H1 (cell line): Measurements from ENCODE around the gene DHRS4. TPM values are rescaled to one million over a fixed set of nuclear protein-coding genes. Genes with fewer than 3 reads are reported as not detected.
A peak's percentile ranks its signal among the peaks of the same experiment; 100 is the strongest.

Source experiments
- CTCF ChIA-PET: fragments of 300-600 bp; sonication (Branson Sonifier 250); formaldehyde crosslinking; loops from one replicate; lab custom pipeline; 2021; ENCODE audit not compliant: partially characterized antibody; lab: Charles Lee
- POLR2A ChIA-PET: fragments of 300-600 bp; sonication (Branson Sonifier 250); formaldehyde crosslinking; loops from one replicate; lab custom pipeline; 2021; ENCODE audit warnings: inconsistent platforms; ENCODE audit not compliant: partially characterized antibody; lab: Charles Lee
- DNase-seq, 2 experiments: peaks; one replicate each; pipeline versions ENCODE4 v3.0.0 to v3.0.0-alpha.2; 2010 to 2022; ENCODE audit warnings: low spot score in 2 of 2, low read depth in 1 of 2, mixed read lengths in 1 of 2
- FAIRE-seq: peaks from 2 replicates; lab custom pipeline; 2011; peaks lifted over from hg19 to GRCh38; lab: Jason Lieb, UNC
- H2AFZ ChIP-seq: 2 replicates; pipeline ENCODE4 v1.8.1; 2012; ENCODE audit warnings: low read length, inconsistent platforms
- H2AK5ac ChIP-seq: 2 replicates; pipeline ENCODE4 v1.6.1; 2013; ENCODE audit warnings: low read depth, low read length
- H2BK120ac ChIP-seq: replicated peaks from 2 replicates; pipeline ENCODE3; 2013; ENCODE audit warnings: low read depth, low read length, inconsistent platforms
- H2BK12ac ChIP-seq: 2 replicates; pipeline ENCODE4 v1.6.1; 2013; ENCODE audit warnings: low read depth, low read length
- H2BK15ac ChIP-seq: 2 replicates; pipeline ENCODE4 v1.6.1; 2013; ENCODE audit warnings: low read length
- H2BK20ac ChIP-seq: 2 replicates; pipeline ENCODE4 v1.6.1; 2013; ENCODE audit warnings: low read length
- H2BK5ac ChIP-seq: 2 replicates; pipeline ENCODE4 v1.6.1; 2013; ENCODE audit warnings: low read depth, low read length
- H3K14ac ChIP-seq: 2 replicates; pipeline ENCODE4 v1.6.1; 2013; ENCODE audit warnings: inconsistent platforms; ENCODE audit not compliant: insufficient read length
- H3K18ac ChIP-seq: 2 replicates; pipeline ENCODE4 v1.6.1; 2013; ENCODE audit warnings: low read length; ENCODE audit errors: extremely low read depth
- H3K23ac ChIP-seq: 2 replicates; pipeline ENCODE4 v1.6.1; 2013; ENCODE audit warnings: inconsistent platforms; ENCODE audit not compliant: insufficient read length
- H3K23me2 ChIP-seq: 2 replicates; pipeline ENCODE4 v1.6.1; 2013; ENCODE audit warnings: low read depth, low read length
- H3K27ac ChIP-seq: 2 replicates; pipeline ENCODE4 v1.6.1; 2011; ENCODE audit warnings: low read depth, low read length, inconsistent platforms
- H3K27me3 ChIP-seq, 4 experiments: replicated peaks in 1 of 4; 1 replicate in 1 of 4; 2 replicates in 3 of 4; pipeline versions ENCODE4 v1.6.1 to v1.8.1; 2011 to 2013; ENCODE audit warnings: low read length in 3 of 4, mild to moderate bottlenecking in 3 of 4, inconsistent platforms in 2 of 4, mixed read lengths in 2 of 4, moderate library complexity in 1 of 4; ENCODE audit not compliant: control insufficient read depth in 3 of 4, insufficient read depth in 3 of 4; ENCODE audit errors: extremely low read depth in 1 of 4
- H3K36me3 ChIP-seq, 4 experiments: 2 replicates each; pipeline versions ENCODE4 v1.6.1 to v1.8.1; 2011 to 2013; ENCODE audit warnings: mild to moderate bottlenecking in 4 of 4, low read length in 3 of 4, moderate library complexity in 2 of 4, control low read depth in 1 of 4, inconsistent platforms in 1 of 4; ENCODE audit not compliant: insufficient read depth in 4 of 4, control insufficient read depth in 2 of 4
- H3K4ac ChIP-seq: replicated peaks from 2 replicates; pipeline ENCODE3; 2013; ENCODE audit warnings: low read length, low read depth, mixed read lengths, inconsistent platforms; ENCODE audit not compliant: insufficient read length
- H3K4me1 ChIP-seq, 4 experiments: replicated peaks in 1 of 4; 1 replicate in 1 of 4; 2 replicates in 3 of 4; pipeline versions ENCODE4 v1.6.1 to v1.8.1; 2011 to 2013; ENCODE audit warnings: low read length in 3 of 4, inconsistent platforms in 2 of 4, mixed read lengths in 1 of 4; ENCODE audit not compliant: insufficient read depth in 4 of 4, control insufficient read depth in 3 of 4
- H3K4me2 ChIP-seq, 2 experiments: 2 replicates each; pipeline versions ENCODE4 v1.6.1 to v1.8.1; 2011 to 2013; ENCODE audit warnings: low read depth in 2 of 2, low read length in 2 of 2, control low read depth in 1 of 2, inconsistent platforms in 1 of 2, mild to moderate bottlenecking in 1 of 2; ENCODE audit not compliant: insufficient read depth in 1 of 2
- H3K4me3 ChIP-seq, 4 experiments: fragments of 200-600, 300-600 bp in 1 of 4; sonication (generic), shearing (Covaris generic), sonication (Bioruptor Twin) in 1 of 4; 2 replicates each; pipeline versions ENCODE4 v1.5.1 to v1.8.1; 2011 to 2016; ENCODE audit warnings: low read length in 4 of 4, low read depth in 3 of 4, control low read depth in 2 of 4, inconsistent platforms in 2 of 4, mild to moderate bottlenecking in 2 of 4, mixed read lengths in 1 of 4, moderate library complexity in 1 of 4; ENCODE audit not compliant: insufficient read depth in 2 of 4; ENCODE audit errors: extremely low read depth in 1 of 4
- H3K56ac ChIP-seq: replicated peaks from 2 replicates; pipeline ENCODE3; 2013; ENCODE audit warnings: low read depth, mild to moderate bottlenecking, mixed read lengths, low read length, inconsistent platforms; ENCODE audit not compliant: insufficient read length
- H3K79me1 ChIP-seq: 2 replicates; pipeline ENCODE4 v1.6.1; 2013; ENCODE audit warnings: low read depth, low read length, control low read depth
- H3K79me2 ChIP-seq, 2 experiments: 2 replicates each; pipeline versions ENCODE4 v1.6.1 to v1.8.1; 2012 to 2013; ENCODE audit warnings: low read length in 2 of 2, mild to moderate bottlenecking in 2 of 2, inconsistent platforms in 1 of 2; ENCODE audit not compliant: insufficient read depth in 2 of 2, control insufficient read depth in 1 of 2
- H3K9ac ChIP-seq, 4 experiments: replicated peaks in 1 of 4; 1 replicate in 1 of 4; 2 replicates in 3 of 4; pipeline versions ENCODE4 v1.6.1 to v1.8.1; 2011 to 2013; ENCODE audit warnings: low read depth in 3 of 4, low read length in 3 of 4, control low read depth in 2 of 4, mild to moderate bottlenecking in 2 of 4, moderate library complexity in 2 of 4, inconsistent platforms in 1 of 4; ENCODE audit errors: extremely low read depth in 1 of 4
- H3K9me3 ChIP-seq, 2 experiments: 2 replicates each; pipeline versions ENCODE4 v1.6.1 to v1.8.1; 2012 to 2013; ENCODE audit warnings: mild to moderate bottlenecking in 2 of 2, moderate library complexity in 2 of 2, control low read depth in 1 of 2, inconsistent platforms in 1 of 2, low read depth in 1 of 2, low read length in 1 of 2, mixed read lengths in 1 of 2; ENCODE audit not compliant: insufficient read depth in 2 of 2
- H4K20me1 ChIP-seq, 2 experiments: replicated peaks in 1 of 2; 2 replicates each; pipeline versions ENCODE3 to v1.8.1; 2011 to 2013; ENCODE audit warnings: inconsistent platforms in 2 of 2, low read length in 2 of 2, mild to moderate bottlenecking in 1 of 2; ENCODE audit not compliant: insufficient read depth in 2 of 2, control insufficient read depth in 1 of 2
- H4K5ac ChIP-seq: 2 replicates; pipeline ENCODE4 v1.6.1; 2013; ENCODE audit warnings: low read length, low read depth, mixed read lengths, inconsistent platforms; ENCODE audit not compliant: insufficient read length
- H4K8ac ChIP-seq: 2 replicates; pipeline ENCODE4 v1.8.0; 2013; ENCODE audit warnings: mild to moderate bottlenecking, moderate library complexity, low read length, inconsistent platforms; ENCODE audit not compliant: insufficient read depth; ENCODE audit errors: extremely low read depth
- H4K91ac ChIP-seq: replicated peaks from 2 replicates; pipeline ENCODE3; 2013; ENCODE audit warnings: low read length, mixed read lengths, inconsistent platforms; ENCODE audit not compliant: insufficient read length
- CTCF ChIP-seq, 3 experiments: IDR thresholded peaks; 1 replicate in 2 of 3; 2 replicates in 1 of 3; pipeline versions ENCODE4 v1.5.1 to v1.6.1; 2011; ENCODE audit warnings: low read length in 3 of 3, mild to moderate bottlenecking in 3 of 3, inconsistent platforms in 2 of 3, low read depth in 1 of 3, moderate library complexity in 1 of 3; ENCODE audit not compliant: insufficient read depth in 1 of 3; ENCODE audit errors: control extremely low read depth in 1 of 3
- POLR2A ChIP-seq, 2 experiments: IDR thresholded peaks; 1 replicate in 1 of 2; 2 replicates in 1 of 2; pipeline ENCODE4 v1.6.1; 2011; ENCODE audit warnings: low read depth in 2 of 2, low read length in 2 of 2, mild to moderate bottlenecking in 2 of 2; ENCODE audit errors: control extremely low read depth in 1 of 2
- RAD21 ChIP-seq, 2 experiments: IDR thresholded peaks in 1 of 2; conservative IDR thresholded peaks in 1 of 2; 2 replicates each; pipeline ENCODE4 v1.6.1; 2011; ENCODE audit warnings: low read depth in 2 of 2, low read length in 2 of 2, improper control_type of control experiment in 1 of 2, inconsistent platforms in 1 of 2, mild to moderate bottlenecking in 1 of 2, moderate library complexity in 1 of 2
- WGBS, 2 experiments: shearing (Covaris generic) in 1 of 2; methylation state at CpG; one replicate each; pipeline versions ENCODE4 v1.1.6 to v1.1.7; 2013 to 2015; ENCODE audit warnings: low lambda C conversion rate in 2 of 2, mixed read lengths in 2 of 2, inconsistent platforms in 1 of 2, low coverage in 1 of 2, missing lambda C conversion rate in 1 of 2; ENCODE audit not compliant: insufficient replicate concordance in 2 of 2, insufficient coverage in 1 of 2, insufficient read length in 1 of 2; ENCODE audit errors: extremely low coverage in 1 of 2, missing lambda C conversion rate in 1 of 2; 5-methylcytosine and 5-hydroxymethylcytosine counted together
- polyA plus RNA-seq, 7 experiments: library from polyadenylated mRNA; depleted of rRNA in 3 of 7; stranded (reverse) in 5 of 7; unstranded in 2 of 7; fragments of >200 nt in 5 of 7; fragments of 200-250 nt in 2 of 7; gene quantifications; 1 replicate in 5 of 7; 2 replicates in 1 of 7; 4 replicates in 1 of 7; pipeline versions ENCODE4 v1.2.1 to v1.2.3, GENCODE V29; 2011 to 2013; ENCODE audit warnings: missing spikeins in 2 of 7, mixed read lengths in 2 of 7
- total RNA-seq: library from RNA; stranded (reverse); fragmentation: NEBNext Ultra II Directional; extraction: Animal tissue kit (Norgen Biotek cat#: 25700); gene quantifications from 2 replicates; pipeline ENCODE4 v1.2.1, GENCODE V29; 2021

DHRS4 gene
- total and polyA plus RNA-seq, 2 of the 8 experiments (the other 6 are each of a cell fraction or from before 2014, with no cell fraction given) = 11.7 to 16.2 TPM

- H2BK120ac ChIP-seq = no peak overlapping the region
- no peak overlapping the region for H2BK5ac ChIP-seq
- H3K36me3 ChIP-seq = no peaks in the 10 kb centered on the region
- H3K4ac ChIP-seq = no peak overlapping the region
- H3K79me2 ChIP-seq = no peaks in the 10 kb centered on the region
- no peak overlapping the region for H3K14ac ChIP-seq
- H3K4me3 ChIP-seq = no peak overlapping the region
- POLR2A ChIA-PET = interaction anchor here (0.6 kb wide), 1 partner anchor 137 kb away, joined by 3 read pairs; no protein-coding TSS in a partner anchor
- no peak overlapping the region for H2AFZ ChIP-seq
- H2BK15ac ChIP-seq = no peak overlapping the region
- peaks cover 0 to 7% (median under 1%) of the 10 kb centered on the region in 4 experiments; a peak in 2 of 7 replicates for H3K4me1 ChIP-seq
- no peak overlapping the region for H3K18ac ChIP-seq
- no peak overlapping the region for H3K56ac ChIP-seq
- no peak overlapping the region for H2BK20ac ChIP-seq
- DNase-seq (peak; percentile 10 to 64), FAIRE-seq (no peak)
- H4K5ac ChIP-seq = no peak overlapping the region
- H3K9me3 ChIP-seq = no peaks in the 10 kb centered on the region
- no peaks in the 10 kb centered on the region for H3K27me3 ChIP-seq
- no peak overlapping the region for H3K9ac ChIP-seq
- no peaks in the 10 kb centered on the region; the same call in 1 of the 2 replicates for H3K23me2 ChIP-seq
- TF ChIP-seq CTCF (IDR thresholded peaks at IDR 0.05; ENCODE audit: control extremely low read depth in 1 of 3, insufficient read depth in 1 of 3, low read depth in 1 of 3, low read length in 3 of 3) = peak; percentile 31 to 49 (median 46)
- peak; percentile 25 to 42; a peak in 3 of 4 replicates for TF ChIP-seq RAD21 (IDR thresholded peaks at IDR 0.05 in 1 of 2, conservative IDR thresholded peaks at IDR 0.05 in 1 of 2; ENCODE audit: low read depth in 2 of 2, low read length in 2 of 2)
- no peak for TF ChIP-seq POLR2A (IDR thresholded peaks at IDR 0.05; ENCODE audit: control extremely low read depth in 1 of 2, low read depth in 2 of 2, low read length in 2 of 2)
- TF ChIP-seq, all 59 proteins: peak for 2
- H4K20me1 ChIP-seq = no peaks in the 10 kb centered on the region
- H3K27ac ChIP-seq = no peak overlapping the region
- no peaks in the 10 kb centered on the region for H3K79me1 ChIP-seq
- CTCF ChIA-PET = interaction anchor here (0.5 to 4.2 kb wide), 16 partner anchors 9 to 617 kb away, joined by 3 to 35 read pairs (median 4); no protein-coding TSS in a partner anchor
- no peak overlapping the region for H4K91ac ChIP-seq
- WGBS, 2 experiments = 72% methylated on average over 8 of the region's 8 CpGs; no CpG with 5 or more reads in 1 of the 2 experiments
- H2BK12ac ChIP-seq = no peak overlapping the region
- no peak overlapping the region for H2AK5ac ChIP-seq
- no peak overlapping the region for H4K8ac ChIP-seq
- no peak overlapping the region for H3K23ac ChIP-seq
- H3K4me2 ChIP-seq = no peak overlapping the region
Measured at GRCh38 chr14:23951590-23952201, 1.9 kb upstream of the DHRS4 start.
